COLO829 (cell line): ENCODE data around the gene PIK3R3.
A peak's percentile ranks its signal among the peaks of the same experiment; 100 is the strongest.

ENCODE experiments used
- DNase-seq: peaks from one replicate; pipeline ENCODE4 v3.0.0; 2012; ENCODE audit warnings: low spot score

Gene PIK3R3

DNA sequence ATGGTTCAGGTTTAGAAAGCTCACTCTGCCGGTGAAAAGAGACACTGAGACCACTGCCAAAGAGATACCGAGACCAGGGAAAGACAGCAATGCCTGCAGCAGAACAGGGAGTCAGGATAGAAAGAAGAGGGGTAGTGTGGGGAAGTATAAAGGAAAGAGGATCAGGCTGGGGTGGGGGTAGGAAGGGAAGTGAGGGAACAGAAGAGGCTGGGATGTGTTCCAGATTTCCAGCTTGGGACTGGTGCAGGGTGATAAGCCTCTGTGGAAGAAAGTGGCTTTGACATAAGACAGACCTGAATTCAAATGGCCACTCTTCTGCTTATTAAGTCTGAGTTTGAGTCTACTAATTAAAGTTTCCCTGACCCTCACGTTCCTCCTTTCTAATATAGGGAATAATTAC lies 105.9 kb downstream of the PIK3R3 start:
- no peak for DNase-seq

DNA sequence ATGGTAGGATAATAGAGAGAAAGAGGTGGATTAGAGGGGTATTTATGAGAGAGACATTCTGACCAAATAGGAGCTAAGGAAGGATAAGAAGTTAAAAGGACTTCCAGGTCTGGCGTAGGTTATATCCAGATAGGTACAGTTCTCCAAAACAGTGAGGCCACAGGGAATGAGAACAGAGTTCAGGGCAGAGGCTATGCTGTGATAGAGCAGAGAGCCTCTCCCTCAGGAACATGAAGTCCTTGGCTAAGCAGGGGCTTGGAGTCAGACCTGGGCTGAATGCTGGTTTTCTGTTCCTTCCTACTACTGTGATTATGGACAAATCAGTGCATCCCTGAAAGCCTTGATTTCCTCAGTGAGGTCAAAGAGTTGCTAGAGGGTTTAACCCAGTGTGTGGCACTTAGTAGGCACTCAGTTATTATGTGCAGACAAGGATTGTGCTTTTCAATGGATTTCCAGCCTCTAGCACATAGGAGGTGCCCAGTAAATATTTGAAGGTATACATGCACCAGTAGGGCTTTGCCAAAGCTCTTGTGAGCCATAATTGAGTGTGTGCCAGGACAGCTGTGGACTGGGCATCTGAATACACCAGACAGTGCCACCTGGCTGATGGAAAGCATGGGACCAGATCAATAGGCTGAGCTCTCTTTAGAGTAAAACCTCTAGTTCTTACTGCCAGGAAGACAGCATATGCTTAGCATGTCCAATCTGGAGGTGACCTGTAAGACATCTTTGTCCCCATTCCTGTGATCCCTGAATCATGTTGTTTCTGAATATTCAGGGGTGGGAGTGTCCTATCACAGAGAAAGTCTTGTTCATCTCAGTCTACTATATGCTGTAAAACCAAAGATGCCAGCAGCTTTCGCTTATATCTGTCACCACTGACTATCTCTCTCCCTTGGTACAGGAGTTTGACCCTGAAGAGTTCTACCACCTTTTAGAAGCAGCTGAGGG lies 111.1 kb downstream of the PIK3R3 start:
- DNase-seq: no peak

DNA sequence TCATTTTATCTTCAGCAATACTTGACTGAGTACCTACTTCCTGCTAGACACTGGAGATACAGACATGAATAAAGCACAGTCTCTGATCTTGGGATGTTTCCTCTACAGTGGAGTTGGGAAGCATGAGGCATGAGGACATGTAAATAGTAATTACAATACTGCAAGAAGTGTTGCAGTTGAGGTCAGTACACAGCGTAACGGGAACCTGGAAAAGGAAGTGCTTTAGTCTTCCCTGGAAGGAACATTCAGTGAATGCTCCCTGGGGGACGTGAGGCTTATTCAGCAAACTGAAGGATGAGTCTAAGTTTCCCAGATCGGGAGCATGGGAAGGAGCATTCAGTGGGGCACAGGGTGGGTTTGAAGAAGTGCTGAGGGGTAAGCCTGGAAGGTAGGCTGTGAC lies 112.4 kb downstream of the PIK3R3 start:
- DNase-seq: no peak

DNA sequence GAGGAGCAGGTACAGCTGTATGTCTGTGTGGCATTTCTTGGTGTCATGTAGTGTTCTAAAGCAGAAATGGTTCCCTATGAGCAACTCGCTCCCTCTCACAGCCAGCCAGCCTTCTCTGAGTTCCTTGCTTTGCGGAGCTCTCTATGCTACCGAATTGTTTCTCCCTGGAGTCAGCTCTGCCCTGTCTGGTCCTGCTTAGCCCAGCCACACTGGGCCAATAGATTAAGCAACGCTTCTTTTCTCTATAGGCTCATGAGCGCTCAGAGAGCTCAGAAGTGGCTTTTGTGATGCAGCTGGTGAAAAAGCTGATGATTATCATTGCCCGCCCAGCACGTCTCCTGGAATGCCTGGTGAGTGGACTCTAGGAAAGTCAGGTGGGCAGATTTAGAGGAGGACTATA lies 113.1 kb downstream of the PIK3R3 start:
- DNase-seq: no peak

DNA sequence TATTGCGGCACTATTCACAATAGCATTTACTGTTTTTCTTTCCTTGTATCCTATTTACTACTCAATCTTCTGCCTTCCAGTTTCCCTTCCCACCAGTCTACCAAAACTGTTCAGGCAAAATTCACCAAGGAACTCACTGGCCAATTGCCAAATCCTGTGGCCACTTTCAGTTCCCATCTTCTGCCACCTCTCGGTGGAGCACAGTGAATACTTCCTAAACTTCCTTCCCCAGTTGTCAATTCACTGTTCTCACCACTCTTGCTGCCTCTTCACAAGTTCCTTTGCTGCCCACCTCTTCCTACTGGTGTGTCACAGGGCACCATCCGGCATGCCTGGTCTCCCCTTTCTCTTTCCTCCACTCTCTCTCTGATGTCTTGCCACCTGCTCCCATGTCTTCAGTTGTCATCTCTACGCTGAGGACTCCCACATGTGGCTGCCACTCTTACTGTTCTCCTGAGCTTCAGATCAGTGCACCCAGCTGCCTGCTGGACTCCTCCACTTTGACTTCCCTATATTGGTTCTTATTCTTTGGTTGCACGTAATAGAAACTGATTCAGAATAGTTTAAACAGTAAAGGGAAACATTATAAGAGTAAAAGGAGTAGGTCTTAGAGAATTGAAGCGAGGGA lies 114.4 kb downstream of the PIK3R3 start:
- DNase-seq: no peak

DNA sequence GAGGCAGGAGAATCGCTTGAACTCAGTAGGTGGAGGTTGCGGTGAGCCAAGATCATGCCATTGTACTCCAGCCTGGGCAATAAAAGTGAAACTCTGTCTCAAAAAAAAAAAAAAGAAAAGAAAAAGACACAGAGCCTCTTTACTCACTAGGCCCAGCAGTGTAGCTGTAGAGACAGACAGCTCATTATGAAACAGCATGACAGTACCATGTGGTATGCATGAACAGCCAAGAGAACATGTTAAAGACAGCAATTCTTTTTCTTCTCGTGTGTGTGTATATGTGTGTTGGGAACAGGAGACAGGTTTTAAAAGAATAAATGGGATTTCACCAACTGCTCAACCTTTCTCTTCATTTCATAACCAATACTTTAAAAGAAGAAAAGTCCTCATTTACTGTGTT lies 118.8 kb downstream of the PIK3R3 start:
- DNase-seq: no peak

DNA sequence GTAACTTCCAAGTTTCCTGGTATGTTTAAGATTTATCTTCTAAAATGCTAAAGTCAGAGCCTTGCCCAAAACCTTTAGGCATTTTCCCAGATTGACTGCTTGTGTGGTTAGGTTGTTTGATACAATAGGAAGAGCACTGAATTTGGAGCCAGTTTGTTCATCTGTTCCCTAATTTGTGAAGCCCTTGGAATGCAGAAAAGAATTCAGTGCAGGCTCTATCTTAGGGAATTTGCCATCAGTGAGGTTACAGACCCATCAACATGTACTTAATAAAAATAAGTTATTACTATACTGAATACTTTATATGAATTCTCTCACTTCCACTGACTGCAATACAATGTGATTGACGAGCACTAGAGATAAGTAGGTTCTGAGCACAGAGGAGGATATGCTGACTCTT lies 120.2 kb downstream of the PIK3R3 start:
- no peak for DNase-seq

DNA sequence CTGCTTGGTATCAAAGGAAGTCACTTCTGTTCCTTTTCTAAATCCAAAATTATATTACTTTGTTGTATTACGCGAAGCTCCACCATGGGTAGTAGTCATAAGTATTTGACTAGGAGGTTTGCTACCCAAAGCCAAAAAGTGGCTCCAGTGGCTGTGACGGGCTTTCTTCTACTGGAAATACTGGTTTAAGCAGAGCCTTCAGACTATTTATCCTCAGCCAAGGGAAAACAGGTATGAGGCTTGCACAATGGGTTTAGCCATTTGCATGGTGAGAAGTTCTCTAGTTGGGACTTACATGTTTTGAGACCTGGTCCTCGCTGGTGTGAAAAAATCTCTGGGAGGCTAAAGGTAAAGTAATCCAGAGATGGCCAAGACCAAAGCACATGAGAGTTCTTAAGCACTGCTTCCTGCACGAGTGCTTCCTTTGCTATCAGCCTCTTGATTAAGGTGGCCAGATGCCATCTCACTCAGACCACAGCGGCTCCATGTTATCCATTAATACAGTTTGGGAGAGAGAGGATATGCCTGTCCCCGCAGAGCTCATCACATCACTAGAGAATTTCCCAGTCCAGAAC lies 121.2 kb downstream of the PIK3R3 start:
- DNase-seq: no peak

DNA sequence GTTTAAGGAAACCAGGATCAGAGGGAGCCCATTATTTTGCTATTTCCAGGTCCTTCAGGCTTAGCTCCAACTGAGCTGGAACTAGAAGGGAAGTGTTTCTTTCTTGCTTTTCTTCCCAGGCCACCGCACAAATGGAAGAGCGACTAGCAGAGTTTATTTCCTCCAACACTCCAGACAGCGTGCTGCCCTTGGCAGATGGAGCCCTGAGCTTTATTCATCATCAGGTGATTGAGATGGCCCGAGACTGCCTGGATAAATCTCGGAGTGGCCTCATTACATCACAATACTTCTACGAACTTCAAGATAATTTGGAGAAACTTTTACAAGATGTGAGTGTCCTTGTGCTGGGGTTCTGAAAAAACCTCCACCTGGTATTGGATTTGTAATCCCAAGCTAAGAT lies 121.8 kb downstream of the PIK3R3 start:
- no peak for DNase-seq

DNA sequence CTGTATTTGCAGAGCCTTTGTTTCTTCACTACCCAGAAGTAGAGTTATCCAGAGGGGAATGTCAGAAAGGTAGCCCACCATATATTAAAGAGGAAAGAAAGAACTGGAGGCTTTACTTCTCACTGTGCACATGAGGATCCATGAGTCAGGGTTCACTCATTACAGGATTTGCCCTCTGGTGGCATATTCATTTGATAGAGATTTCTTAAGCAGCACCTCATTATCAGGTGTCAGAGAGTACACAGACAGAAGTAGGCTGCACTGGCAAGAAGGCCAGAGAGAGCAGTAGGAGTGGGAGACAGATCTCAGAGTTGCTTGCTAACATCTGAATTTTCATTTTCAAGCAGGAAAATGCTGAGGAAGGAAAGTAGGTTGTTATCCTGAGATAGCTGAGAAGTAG lies 123.8 kb downstream of the PIK3R3 start:
- no peak for DNase-seq

DNA sequence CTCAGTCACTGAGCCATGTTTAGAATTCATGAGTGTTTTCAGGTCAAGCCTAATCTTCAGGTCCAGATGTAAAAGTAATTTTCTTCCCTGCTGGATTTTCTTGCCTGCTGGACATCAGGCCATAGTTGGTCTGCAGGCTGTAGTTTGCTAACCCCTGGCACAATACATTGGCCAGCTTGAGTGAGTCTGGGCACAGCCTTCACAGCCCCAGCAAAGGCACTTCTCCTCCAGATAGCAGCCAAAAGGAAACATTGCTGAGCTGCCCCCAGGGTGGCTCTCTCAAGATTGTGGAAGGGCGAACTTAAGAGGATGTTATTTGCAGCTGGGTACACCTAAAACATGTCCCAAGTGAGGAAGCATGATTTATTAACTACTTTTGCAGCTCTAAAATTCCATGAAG lies 126.8 kb downstream of the PIK3R3 start:
- DNase-seq: no peak

DNA sequence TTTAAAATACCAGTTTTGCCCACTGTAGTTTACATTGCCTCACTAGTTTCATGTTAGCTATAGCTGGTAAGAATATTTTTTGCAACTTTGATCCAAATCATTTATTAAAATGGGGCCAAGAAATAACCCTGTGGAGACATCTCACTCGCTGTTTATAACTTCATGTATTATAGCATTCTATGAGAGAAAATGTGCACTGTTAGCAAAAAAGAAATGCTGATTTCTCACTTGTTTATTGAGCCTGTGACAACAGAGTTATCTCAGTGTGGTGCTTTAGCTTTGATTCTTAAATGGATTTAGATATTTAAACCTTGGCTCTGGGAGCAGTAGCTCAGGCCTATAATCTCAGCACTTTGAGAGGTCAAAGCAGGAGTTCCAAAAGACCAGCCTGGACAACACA lies 127.9 kb downstream of the PIK3R3 start:
- no peak for DNase-seq

DNA sequence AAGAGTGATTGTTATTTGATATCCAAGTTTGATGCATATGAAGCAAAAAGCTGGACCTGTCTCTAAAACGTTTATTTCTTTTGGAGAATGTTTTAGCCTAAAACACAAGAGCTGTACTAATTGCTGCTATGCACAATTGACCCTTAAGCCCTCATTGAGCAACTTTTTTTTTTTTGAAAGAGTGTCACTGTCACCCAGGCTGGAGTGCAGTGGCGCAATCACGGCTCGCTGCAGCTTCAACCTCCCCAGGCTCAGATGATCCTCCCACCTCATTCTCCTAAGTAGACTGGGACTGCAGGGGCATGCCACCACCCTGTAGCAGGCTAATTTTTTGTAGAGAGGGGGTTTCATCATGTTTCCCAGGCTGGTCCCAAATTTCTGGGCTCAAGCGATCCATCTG lies 129.1 kb downstream of the PIK3R3 start:
- DNase-seq: no peak

DNA sequence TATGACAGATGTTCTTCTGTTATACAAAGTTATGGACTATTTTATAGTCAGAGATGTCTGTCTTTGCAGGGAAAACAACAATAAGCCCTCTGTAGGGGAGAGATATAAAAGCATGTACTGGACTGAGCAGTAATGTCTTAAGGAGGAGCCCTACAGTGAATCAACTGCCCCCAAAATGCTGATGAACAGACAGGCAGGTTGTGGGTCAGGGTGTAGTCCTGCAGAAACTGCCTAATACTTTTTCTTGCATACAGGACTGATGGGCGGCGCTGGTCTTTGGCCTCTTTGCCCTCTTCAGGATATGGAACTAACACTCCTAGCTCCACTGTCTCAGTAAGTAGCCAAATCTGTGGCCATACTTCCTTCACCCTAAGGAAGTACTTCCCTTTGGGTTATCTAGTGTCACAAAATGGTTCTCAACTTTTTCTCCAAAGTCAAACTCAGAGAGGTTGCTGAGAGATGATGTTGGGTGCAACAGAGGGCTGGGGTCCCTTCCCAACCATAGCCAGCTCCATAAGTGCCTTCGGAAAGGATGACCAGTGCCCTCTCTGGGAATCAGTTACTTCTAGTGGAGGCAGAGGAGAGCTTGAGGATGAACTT lies 129.8 kb downstream of the PIK3R3 start:
- DNase-seq: no peak

DNA sequence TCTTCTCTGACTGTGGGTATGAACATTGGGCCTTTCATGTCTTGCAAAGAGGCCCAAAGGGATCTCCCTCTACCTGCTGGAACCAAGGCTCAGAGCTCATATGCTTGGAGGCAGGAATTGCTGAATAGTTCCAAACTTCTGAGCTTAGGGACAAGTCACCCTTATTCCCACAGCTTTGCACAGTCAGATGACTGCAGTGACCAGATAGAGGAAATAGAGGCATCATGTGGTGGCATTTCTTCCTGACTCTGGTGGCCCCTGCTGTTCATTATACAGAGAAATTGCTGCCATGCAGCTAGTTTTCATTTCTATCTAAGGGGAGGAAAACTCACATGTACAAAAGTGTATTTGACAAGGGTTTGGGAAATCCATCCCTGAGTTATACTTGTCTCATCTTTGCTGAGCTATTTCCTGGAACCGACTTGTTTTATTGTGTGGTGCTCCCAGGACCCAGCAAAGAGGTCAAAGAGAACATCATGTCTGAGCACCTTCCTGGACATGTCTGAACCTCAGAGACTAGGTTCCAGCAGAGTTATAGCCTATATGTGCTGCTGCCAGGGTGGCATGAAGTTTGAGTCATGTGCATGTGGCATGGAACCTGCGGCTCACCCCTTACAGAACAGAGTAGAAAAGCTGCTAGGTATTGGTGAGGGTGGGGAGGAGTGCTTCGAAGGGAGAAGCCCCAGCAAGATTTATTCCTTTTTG lies 131.2 kb downstream of the PIK3R3 start:
- DNase-seq: no peak

DNA sequence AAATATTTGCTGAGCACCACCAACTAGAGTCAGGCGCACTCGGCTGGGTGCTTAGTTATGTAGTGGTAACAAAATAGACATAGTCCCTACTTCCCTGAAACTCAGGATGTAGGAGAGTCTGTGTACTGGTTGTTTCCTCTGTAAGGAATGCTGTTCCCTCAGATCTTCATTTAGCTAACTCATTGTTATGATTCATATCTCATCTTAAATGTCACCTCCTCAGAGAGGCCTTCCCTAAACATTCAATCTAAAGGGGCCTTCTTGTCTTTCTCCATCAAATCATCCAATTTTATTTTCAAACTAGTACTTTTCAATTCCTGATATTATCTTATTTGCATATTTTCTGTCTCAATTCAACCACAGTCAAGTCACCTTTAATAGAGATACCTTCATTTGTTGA lies 132.9 kb downstream of the PIK3R3 start:
- DNase-seq: no peak

DNA sequence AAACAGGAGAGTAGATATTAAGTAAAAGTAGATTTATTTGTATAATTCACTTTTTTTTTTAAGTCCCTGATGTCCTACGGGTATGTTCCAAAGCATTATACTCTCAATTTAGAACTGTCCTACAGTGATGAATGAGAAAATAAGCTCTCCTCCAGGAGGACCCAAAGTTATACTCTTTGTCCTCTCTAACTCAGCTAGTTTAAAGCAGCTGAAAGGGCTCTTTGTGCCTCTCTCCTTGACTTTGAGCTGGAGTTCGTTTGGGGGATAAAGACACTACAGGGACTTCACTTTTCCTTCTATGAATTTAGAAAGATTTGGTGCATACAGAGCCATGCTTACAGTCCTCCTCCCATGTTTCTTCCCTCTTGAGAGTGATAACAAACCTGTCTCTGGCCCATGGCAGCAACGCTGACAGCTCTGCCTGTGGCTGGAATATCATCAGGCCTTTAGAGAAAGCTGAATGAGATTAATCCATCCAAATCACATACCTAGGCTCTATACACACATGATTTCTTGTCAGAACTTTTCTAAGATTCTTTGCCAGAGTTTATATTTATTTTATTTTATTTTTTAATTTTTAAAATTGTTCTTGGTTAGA lies 134.3 kb downstream of the PIK3R3 start:
- peak; percentile 34 for DNase-seq

DNA sequence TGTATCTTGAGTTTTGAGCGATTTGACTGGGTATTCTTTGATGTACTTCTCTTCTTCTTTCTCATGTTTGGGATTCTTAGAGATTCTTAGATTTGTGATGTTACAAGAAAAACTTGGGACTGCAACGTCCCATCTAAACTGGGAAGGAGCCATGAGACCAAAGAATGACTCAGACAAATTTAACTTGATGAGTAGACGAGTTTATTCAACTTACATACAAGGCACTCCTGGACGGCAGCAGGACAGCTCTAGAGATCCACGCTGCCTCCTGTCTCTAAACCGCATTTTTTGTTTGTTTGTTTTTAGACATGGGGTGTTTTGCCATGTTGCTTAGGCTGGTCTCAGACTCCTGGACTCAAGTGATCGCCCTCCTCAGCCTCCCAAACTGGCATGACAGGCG lies 137.1 kb downstream of the PIK3R3 start:
- DNase-seq: no peak

DNA sequence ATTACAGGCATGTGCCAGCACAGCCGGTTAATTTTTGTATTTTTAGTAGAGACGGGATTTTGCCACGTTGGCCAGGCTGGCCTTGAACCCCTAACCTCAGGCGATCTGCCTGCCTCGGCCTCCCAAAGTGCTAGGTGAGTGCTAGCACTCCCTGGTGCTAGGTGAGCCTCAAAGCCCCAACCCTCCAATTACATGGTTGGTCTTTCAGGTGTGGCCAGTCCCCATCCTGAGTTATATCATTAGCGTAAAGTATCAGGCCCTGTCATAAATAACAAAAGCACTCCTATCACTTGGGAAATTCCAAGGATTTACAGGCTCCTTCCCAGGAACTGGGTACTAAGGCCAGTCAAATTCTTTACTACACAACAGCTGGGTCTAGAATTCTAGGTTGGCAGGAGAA lies 138.0 kb downstream of the PIK3R3 start:
- DNase-seq: no peak
